AG20443 (cell line): Measurements from ENCODE around the gene MYO1E.

Experiments used
- DNase-seq: peaks from one replicate; pipeline ENCODE4 v3.0.0; 2012; ENCODE audit warnings: low spot score, mixed read lengths

The MYO1E gene

GRCh38 chr15:59227021-59227420 lies 145.7 kb downstream of the MYO1E start:
- DNase-seq, result no peak

GRCh38 chr15:59224474-59224873 lies 148.2 kb downstream of the MYO1E start:
- no peak for DNase-seq

- DNase-seq, result no peak
Measured at GRCh38 chr15:59223736-59224135, 148.9 kb downstream of the MYO1E start.

DNA sequence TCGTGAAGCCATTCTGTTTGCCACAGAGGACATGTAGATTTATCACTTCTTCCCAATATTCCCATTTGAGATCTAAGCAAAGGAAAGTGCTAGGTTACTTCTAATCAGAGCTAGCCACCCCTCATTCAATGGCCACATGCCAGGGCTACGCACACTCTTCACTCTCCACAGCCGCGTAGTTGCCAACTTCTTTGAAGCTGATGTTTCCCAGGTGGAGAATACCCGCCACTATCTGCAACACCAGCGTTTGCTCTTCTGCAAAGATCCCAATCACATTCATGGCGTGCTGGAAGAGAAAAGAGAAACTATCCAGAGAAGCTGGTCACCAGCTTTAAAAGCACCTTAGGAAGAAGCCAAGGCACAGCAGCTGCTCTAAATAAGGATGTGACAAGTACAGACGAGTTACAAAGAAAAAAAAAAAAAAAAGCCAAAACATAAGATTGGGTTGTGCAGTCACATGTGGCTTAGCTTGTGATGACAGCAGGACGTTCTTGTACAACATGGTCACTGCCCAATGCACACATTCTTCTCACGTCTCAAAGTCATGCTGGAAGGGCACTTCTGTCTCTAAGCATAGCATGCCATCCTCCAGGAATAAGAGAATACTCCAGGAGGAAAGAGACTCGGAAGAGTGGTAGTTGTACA lies 149.6 kb downstream of the MYO1E start:
- DNase-seq, result no peak

GRCh38 chr15:59221511-59222505 lies 150.9 kb downstream of the MYO1E start:
- peak; percentile 77 for DNase-seq

- no peak for DNase-seq
Measured at GRCh38 chr15:59218710-59219109, 154.0 kb downstream of the MYO1E start.

GRCh38 chr15:59217876-59218498 lies 154.7 kb downstream of the MYO1E start:
- no peak for DNase-seq

DNA sequence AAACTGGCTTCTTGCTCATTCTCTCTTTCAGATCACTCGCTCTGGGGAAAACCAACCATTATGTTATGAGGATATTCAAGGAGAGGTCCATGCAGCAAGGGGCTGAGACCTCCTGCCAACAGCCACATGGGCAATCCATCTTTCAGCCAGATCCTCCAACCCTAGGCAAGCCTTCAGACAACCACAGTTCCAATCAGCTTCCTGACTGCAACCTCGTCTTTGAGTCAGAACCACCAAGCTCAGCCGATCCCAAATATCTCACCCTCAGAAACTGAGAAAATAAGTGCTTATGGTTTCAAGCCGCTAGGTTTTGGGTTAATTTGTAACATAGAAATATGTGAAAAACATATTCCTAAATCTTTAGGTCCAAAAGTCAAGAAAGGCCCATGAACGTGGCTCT lies 155.8 kb downstream of the MYO1E start:
- no peak for DNase-seq

- DNase-seq, result no peak
Measured at GRCh38 chr15:59210186-59210585, 162.5 kb downstream of the MYO1E start.

GRCh38 chr15:59208613-59209249 lies 163.9 kb downstream of the MYO1E start:
- peak; percentile 26 for DNase-seq

- no peak for DNase-seq
Measured at GRCh38 chr15:59206623-59207183, 166.0 kb downstream of the MYO1E start, which contains the start of gene LDHAL6B. Gene LDHAL6B (plus strand): TSS chr15:59206843. CDS start chr15:59206941, 98 bp downstream.

DNA sequence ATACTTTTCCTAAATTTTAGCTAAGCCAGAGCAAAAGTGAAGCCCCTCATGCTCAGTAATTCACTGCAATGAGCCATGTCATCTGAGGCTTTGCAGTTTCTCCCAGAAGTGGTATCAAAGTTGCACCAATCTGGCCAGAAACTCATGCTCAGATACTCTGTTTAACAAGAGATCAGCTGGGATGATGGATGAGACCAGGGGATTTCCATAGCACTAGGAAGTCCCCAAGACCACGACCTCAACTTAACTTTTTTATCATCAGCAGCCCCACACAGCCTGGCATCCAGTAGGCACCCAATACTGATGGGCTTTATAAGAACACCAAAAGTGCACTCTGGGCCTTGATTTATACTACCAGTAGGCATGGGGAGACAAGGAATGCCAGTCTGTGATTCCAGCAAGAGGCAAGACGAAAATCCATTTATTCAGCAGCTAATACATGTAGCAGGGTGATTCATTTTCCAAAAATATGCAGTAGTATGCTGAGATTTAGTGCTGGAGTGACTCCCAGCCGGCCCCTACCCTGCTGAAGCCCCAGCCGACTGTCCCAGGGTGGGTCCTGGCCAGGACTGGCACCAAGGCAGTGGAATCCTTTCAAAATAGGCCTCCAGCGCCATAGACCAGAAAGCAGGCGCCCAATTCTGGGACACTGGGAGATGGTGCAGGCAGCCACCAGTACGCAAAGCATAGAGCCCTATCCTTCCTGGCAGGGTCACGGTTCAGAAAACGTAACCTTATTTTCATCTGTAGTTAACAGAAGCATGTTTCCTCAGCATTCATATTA lies 166.6 kb downstream of the MYO1E start:
- DNase-seq, result no peak

DNA sequence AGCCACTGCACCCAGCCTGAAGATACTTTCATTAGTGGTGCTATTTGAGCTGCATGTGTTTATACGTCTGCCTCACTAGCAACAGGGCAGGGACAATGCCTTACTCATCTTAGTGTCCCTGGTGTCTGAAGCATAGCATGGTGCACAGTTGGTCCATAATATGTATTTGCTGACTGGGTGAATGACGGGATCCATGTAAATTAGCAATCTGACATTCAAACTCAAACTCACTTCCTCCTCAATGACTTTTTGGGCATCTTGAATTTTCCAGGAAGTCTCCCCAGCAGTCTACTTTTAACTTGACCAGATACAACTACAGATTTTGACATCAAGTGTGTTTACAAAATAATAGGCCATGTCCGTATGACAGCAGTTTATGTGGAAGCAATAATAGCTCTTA lies 169.0 kb downstream of the MYO1E start:
- no peak for DNase-seq

- DNase-seq, result no peak
Measured at GRCh38 chr15:59203008-59203407, 169.7 kb downstream of the MYO1E start.

DNA sequence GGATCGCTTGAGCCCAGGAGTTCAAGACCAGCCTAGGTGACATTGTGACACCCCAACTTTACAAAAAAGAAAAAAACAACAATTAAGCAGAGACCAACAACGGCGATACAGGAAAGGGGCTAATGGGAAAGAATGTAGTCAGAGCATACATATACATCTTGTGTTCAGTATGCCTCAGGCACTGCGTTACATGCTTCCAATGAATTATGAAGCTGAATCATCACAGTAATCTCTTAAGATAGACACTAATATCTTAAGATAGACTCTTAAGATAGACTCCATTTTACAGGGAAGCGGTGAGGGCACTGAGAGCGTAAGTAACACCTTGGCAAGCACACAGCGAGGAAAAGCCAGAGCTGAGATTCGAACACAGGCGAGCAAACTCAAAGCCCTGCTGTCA lies 172.1 kb downstream of the MYO1E start:
- no peak for DNase-seq

- DNase-seq, result peak; percentile 47
Measured at GRCh38 chr15:59199626-59200465, 172.8 kb downstream of the MYO1E start.

- DNase-seq, result no peak
Measured at GRCh38 chr15:59197454-59197853, 175.2 kb downstream of the MYO1E start.

DNA sequence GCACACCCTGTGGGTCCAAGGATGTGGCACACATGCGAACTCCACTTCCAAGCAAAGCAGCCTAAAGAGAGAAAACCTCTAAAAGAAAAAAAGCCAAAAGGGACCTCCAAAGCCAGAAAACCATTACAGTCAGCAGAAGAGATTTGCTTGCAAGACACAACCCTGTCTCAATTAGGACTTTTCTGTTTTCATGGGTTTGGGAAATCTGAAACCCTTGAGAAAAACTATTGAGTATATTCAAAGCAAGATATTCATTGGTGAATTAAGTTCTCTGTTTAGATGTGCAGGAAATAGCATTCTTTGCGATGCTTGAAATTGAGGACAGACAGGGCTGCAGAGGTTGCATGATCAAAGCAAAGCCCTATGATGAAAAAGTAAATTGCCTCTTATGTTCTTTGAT lies 176.3 kb downstream of the MYO1E start:
- no peak for DNase-seq

- DNase-seq, result no peak
Measured at GRCh38 chr15:59194639-59195325, 177.9 kb downstream of the MYO1E start.

GRCh38 chr15:59191855-59192237 lies 180.8 kb downstream of the MYO1E start:
- peak; percentile 71 for DNase-seq
